KOPT-K1 (cell line): ENCODE results near the gene GRK2.

Source experiments
- H3K27ac ChIP-seq: fragments of 200-600 bp; sonication (generic); 2 replicates; pipeline ENCODE4 v1.5.1; 2016; ENCODE audit warnings: antibody characterized with exemption, mild to moderate bottlenecking, low read depth, low read length; ENCODE audit not compliant: poor library complexity, severe bottlenecking
- H3K36me3 ChIP-seq: fragments of 200-600 bp; sonication (generic); 2 replicates; pipeline ENCODE4 v1.5.1; 2017; ENCODE audit warnings: antibody characterized with exemption, mild to moderate bottlenecking, low read length, moderate library complexity; ENCODE audit not compliant: insufficient read depth
- H3K9me3 ChIP-seq: fragments of 200-600 bp; sonication (generic); 2 replicates; pipeline ENCODE4 v1.5.1; 2017; ENCODE audit warnings: antibody characterized with exemption, low read length, mild to moderate bottlenecking; ENCODE audit not compliant: insufficient read depth, poor library complexity, severe bottlenecking

GRK2 gene

DNA sequence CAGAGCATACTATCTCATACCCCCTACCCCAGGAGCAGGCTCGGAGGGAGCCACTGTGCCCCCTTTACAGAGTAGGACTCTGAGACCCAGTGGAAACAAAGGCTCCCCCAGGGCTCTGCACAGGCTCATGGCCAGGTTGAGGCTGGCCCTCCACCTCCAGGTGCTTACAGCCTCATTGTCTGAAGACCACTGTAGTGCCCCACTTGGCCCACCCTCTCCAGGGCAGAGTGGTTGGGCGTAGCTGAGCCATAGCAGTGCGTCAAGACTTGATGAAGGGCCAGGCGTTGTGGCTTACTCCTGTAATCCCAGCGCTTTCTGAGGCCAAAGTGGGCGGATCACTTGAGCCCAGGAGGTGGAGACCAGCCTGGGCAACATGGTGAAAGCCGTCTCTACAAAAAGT lies 24.5 kb downstream of the GRK2 start:
- Histone ChIP-seq H3K9me3 (peaks cover 16% of the 10 kb centered on the region), H3K27ac (peak overlapping the region; percentile 100), H3K36me3 (peaks cover 73% of the 10 kb centered on the region)

DNA sequence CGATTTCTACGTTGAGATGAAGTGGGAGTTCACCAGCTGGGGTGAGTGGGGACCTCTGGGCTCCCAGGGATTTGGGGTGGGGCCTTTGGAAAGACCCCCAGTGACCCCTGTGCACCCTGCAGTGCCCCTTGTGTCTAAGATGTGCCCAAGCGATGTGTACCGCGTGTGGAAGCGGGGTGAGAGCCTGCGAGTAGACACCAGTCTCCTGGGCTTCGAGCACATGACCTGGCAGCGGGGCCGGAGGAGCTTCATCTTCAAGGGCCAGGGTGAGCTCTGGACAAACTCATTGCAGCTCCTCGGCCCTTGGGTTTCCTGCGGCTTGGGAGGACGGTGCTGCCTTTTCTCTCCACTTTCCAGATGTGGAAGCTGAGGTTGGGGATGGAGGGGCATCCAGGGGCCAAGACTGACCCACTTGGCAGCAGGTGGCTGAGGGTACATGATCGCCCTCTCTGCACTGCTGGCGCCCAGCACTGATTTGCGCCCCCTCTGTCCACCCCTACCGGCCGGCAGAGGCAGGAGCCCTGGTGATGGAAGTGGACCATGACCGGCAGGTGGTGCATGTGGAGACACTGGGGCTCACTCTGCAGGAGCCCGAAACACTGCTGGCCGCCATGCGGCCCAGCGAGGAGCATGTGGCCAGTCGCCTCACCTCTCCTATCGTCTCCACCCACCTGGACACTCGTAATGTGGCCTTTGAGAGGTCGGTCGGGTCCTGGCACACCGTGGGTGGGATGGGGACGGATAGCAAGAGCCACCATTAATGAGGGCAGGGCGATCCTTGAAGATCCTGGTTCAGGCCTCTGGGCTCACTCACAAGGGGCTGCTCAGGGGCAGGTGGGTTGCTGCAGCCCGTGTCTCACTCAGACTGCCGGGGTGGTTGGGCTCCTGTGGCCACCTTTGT lies 25.5 kb downstream of the GRK2 start:
- H3K36me3 ChIP-seq: peaks cover 73% of the 10 kb centered on the region
- no peak overlapping the region for H3K27ac ChIP-seq
- peaks cover 22% of the 10 kb centered on the region for H3K9me3 ChIP-seq

DNA sequence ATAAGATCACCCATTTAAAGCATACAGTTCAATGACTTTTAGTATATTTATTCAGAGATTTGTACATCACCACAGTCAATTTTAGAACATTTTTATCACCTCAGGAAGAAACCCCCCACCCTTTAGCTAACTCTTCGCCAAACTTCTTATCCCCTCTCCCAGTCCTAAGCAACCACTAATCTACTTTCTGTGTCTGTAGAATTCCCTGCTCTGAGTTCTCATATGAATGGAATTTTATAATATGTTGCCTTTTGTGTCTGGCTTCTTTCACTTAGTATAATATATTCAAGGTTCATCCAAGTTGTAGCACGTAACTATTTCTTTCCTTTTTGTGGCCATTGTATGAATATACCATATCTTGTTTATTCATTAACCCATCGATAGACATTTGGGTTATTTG lies 26.4 kb downstream of the GRK2 start:
- Histone ChIP-seq H3K27ac (no peak overlapping the region), H3K36me3 (peaks cover 75% of the 10 kb centered on the region), H3K9me3 (peaks cover 22% of the 10 kb centered on the region)

DNA sequence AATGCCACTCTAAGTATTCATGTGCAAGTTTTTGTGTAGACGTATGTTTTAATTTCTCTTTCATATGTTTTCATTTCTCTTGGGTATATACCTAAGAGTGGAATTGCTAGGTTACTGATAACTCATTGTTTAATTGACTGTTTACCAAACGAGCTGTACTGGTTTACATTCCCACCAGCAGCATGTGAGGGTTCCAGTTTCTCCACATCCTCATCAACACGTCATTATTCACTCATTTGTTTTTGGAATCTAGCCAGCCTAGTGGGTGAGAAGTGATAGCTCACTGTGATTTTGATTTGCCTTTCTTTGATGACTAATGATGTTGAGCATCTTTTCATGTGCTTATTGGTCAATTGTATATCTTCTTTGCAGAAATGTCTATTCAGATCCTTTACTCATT lies 26.8 kb downstream of the GRK2 start:
- Histone ChIP-seq H3K36me3 (peaks cover 79% of the 10 kb centered on the region), H3K27ac (no peak overlapping the region), H3K9me3 (peaks cover 22% of the 10 kb centered on the region)

DNA sequence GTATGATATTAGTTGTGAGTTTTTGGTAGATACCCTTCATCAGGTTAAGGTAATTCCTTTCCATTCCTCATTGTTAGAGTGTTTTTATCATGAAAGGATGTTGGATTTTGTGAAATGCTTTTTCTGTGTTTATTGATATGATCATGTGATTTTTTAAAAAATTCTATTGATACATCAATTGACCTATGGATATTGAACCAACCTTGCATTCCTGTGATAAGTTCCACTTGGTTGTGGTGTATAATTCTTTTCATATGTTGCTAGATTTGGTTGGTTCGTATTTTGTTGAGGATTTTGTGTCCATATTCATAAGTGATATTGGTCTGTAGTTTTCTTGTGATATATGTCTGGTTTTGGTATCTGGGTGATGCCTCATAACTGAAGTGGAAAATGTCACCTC lies 29.6 kb downstream of the GRK2 start:
- Histone ChIP-seq H3K36me3 (peaks cover 98% of the 10 kb centered on the region), H3K27ac (no peak overlapping the region), H3K9me3 (peaks cover 22% of the 10 kb centered on the region)

DNA sequence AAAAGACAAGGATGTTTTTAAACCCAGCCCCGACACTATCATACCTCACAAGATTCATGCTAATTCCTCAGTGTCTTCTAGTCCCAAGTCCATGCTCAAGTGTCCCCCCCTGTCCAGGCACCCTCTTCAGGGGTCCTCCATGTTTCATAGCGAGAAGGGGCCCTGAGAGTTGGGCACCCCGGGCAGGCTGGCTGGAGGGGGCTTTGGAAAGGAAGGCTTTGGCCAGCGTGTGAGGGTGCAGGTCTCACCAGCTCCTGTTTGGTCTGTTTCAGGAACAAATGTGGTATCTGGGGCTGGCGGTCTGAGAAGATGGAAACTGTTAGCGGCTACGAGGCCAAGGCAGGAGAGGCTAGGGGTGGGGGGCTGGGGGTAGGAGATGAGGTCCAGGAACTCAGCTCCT lies 32.5 kb downstream of the GRK2 start:
- peaks cover 95% of the 10 kb centered on the region for H3K36me3 ChIP-seq
- H3K9me3 ChIP-seq: peaks cover 22% of the 10 kb centered on the region
- H3K27ac ChIP-seq: no peak overlapping the region

DNA sequence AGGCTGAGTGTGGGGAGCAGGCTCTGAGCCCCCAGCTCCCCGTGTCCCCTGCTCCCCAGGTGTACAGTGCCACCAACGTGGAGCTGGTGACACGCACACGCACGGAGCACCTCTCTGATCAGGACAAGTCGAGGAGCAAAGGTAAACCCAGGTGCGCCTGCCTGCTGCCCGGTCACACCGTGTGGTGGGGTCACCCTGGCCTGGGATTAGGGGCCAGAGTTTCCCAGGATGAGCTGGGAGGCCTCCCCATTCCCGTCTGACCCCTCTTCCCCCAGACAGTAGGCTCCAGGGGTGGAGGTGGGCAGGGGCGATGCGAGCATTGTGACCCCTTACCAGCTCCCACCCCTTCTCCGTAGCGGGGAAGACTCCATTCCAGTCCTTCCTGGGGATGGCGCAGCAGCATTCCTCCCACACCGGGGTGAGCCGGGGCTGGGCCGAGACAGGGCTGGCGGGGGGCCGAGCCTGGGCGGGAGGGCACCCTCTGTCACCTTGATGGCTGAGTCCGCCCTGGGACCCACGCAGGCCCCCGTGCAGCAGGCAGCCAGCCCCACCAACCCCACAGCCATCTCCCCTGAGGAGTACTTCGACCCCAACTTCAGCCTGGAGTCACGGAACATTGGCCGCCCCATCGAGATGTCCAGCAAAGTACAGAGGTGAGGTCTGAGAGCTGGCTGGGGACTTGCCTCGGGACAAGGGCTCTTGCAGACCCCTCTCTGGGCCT lies 33.4 kb downstream of the GRK2 start:
- Histone ChIP-seq H3K36me3 (peaks cover 87% of the 10 kb centered on the region), H3K9me3 (peaks cover 18% of the 10 kb centered on the region), H3K27ac (no peak overlapping the region)

DNA sequence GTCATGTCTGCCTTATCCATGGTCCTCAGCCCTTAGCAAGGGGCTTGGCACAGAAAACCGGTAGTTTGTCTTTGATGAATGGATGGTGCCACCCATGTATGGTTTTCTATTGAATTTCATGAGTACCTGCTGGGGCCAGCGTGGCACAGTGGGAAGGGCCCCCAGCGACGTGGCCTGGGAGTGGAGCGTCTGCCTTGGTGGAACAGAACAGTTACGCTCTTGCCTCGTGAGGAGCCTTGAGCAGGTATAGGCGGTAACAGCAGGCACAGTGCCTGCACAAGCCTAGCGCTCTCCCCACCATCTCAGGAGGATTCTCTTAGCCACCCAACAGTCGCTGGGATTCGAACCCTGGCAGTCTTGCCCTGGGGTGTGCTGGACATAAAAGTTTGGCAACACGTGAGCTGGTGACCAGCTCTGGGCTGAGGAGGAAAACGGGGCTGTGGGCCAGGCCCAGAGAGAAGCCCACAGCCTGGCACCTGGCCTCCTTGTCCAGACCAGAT lies 34.0 kb downstream of the GRK2 start:
- Histone ChIP-seq H3K27ac (no peak overlapping the region), H3K9me3 (peaks cover 11% of the 10 kb centered on the region), H3K36me3 (peaks cover 80% of the 10 kb centered on the region)

DNA sequence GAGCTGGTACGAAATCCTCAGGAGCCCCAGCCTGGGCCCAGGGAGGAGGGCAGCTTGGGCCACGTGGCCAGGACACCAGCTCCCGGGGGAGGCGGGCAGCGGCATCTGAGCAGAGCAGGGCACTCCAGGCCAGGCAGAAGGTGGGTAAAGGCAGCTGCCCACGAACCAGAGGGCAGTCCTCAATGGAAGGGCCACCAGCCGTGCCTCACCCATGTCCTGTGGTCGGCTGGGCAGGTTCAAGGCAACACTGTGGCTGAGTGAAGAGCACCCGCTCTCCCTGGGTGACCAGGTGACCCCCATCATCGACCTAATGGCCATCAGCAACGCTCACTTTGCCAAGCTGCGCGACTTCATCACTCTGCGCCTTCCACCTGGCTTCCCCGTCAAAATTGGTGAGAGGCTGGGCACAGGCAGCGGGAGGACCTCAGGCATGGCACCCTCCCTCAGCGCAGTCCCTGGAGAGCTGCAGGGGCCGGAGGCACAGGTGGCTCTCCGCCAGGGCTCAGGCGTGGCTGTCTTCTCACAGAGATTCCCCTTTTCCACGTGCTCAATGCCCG lies 34.6 kb downstream of the GRK2 start:
- Histone ChIP-seq H3K9me3 (peaks cover 6% of the 10 kb centered on the region), H3K27ac (no peak overlapping the region), H3K36me3 (peaks cover 75% of the 10 kb centered on the region)

DNA sequence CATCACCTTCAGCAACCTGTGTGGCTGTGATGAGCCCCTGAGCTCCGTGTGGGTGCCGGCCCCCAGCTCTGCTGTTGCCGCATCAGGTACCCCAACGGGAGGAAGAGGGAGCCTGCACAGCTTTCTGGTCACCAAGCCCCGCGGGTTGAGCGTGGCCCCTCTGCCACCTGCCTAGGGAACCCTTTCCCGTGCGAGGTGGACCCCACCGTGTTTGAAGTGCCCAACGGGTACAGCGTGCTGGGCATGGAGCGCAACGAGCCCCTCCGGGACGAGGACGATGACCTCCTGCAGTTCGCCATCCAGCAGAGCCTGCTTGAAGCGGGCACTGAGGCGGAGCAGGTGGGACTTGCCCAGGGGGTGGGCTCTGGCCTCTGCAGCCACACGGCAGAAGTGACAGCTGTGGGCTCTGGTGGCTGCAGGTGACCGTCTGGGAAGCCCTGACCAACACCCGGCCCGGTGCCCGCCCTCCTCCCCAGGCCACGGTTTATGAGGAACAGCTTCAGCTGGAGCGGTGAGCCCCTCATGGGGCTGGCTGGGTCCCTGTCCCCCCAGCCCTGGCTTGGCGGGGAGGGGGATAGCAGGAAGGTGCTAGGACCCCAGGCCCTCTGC lies 35.1 kb downstream of the GRK2 start:
- peaks cover under 1% of the 10 kb centered on the region for H3K9me3 ChIP-seq
- H3K36me3 ChIP-seq: peaks cover 69% of the 10 kb centered on the region
- no peak overlapping the region for H3K27ac ChIP-seq

DNA sequence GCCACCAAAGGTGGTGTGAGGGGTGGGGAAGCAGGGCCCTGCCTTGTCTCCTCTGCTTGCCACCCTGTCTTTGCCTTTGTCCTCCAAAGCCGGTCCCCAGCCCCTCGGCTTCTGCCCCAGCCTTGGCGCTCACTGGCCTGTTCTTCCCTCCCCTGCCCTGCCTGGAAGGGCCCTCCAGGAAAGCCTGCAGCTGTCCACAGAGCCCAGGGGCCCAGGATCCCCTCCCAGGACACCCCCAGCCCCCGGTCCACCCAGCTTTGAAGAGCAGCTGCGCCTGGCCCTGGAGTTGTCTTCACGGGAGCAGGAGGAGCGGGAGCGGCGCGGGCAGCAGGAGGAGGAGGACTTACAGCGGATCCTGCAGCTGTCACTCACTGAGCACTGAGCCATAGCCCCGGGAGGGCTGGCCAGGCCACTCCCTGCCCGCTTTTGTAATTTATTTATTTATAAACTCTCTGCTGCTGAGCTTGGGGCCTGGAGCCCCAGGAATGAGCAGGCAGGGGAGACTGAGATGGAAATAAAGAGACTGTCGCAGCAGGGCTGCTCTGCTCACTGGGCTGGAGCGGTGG lies 35.8 kb downstream of the GRK2 start:
- Histone ChIP-seq H3K27ac (no peak overlapping the region), H3K36me3 (peaks cover 67% of the 10 kb centered on the region), H3K9me3 (no peaks in the 10 kb centered on the region)

DNA sequence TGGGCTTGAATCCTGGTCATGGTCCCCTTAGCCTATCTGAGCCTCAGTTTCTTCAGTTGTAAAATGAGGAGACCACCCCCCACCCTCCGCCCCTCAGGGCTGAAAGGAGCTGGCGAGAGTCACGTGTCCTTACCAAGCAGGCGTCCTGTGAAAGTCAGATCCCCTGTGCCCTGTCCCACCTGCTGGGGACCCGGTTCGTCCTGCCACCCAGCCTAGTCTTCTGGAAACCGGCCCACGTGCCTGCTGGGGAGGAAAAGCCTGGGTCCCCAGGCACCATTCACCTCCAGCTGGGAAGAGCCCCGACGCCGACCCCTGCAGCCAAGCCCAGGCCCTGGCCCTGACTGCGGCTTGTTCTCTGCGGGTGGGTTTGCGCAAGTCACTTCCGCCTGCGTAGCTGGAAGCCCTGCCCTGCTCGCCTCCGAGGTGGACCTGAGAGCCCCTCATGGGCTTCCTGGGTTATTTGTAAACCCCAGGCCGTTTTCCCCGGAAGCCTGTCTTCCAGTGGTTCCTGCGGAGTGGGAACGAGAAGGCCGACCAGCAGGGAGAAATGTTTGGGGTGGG lies 36.4 kb downstream of the GRK2 start:
- no peak overlapping the region for H3K27ac ChIP-seq
- H3K36me3 ChIP-seq: peaks cover 69% of the 10 kb centered on the region
- no peaks in the 10 kb centered on the region for H3K9me3 ChIP-seq

DNA sequence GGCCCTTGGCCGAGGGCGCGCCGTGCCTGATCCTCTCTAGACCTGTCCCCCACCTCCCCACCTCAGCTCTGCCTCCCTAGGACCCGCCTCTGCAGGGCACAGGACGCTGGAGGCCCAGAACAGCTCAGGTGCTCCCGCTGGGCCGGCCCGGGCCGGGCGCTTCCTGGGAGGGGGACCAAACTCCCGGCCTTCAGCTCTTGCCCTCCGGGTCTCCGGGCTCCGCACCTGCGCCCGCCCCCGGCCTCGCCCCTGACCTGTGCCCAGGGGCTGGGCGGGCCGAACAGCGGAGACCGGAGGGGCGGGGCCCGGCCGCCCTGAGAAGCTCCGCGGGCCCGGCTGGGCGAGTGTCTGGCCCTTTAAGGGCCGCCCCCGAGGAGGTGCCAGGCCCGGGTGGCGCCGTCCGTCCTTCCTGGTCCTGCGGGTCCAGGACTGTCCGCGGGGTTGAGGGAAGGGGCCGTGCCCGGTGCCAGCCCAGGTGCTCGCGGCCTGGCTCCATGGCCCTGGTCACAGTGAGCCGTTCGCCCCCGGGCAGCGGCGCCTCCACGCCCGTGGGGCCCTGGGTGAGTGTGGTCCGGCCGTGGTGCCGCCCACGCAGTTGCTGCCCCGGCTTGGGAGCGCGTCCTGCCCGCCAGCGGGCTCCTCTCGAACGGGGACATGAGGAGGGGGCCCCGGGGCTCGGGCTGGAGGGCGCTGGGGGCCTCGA lies 37.0 kb downstream of the GRK2 start, which contains the start of gene SSH3:
SSH3 (plus strand) TSS at position 399 of the 703 bp plus-strand sequence; CDS start at position 495, 96 bp downstream.
- H3K27ac ChIP-seq: no peak within 1 kb of the TSS
- no peaks in the 10 kb centered on the region for H3K9me3 ChIP-seq
- H3K36me3 ChIP-seq: peaks cover 68% of the 10 kb centered on the region
